DMS53 (cell line): Measurements from ENCODE around the gene EXTL1.
A peak's percentile ranks its signal among the peaks of the same experiment; 100 is the strongest.

Source experiments
- DNase-seq: peaks from one replicate; lab custom pipeline; 2025; lab: John Stamatoyannopoulos, UW

EXTL1 gene

DNA sequence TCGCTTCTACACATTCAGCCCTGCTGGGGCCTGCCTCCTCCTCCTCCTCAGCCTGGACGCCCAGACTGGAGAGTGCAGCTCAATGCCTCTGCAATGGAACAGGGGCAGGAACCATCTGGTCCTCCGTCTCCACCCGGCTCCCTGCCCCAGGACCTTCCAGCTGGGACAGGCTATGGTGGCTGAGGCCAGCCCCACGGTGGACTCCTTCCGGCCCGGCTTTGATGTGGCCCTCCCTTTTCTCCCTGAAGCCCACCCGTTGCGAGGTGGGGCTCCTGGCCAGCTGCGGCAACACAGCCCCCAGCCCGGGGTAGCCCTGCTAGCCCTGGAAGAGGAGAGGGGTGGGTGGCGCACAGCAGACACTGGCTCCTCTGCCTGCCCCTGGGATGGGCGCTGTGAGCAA lies 1.4 kb downstream of the EXTL1 start:
- no peak for DNase-seq

DNA sequence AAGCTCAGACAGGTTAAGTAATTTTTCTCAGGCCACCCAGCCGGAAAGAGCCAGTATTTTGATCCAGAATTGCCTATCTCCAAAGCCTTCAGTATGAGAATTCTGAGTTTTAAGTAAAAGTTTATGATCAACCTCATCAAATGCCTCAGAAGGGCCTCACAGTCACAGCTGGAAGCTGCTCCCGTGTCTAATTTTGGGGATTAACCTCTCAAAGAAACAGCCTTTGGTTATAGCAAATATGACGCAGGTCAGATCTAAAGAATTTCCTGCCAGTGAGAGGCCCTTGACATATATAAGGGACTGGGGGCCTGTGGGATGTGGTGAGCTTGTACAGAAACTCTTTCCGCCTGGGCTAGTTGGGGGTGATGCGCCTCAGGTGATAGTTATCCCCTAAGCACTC lies 2.3 kb downstream of the EXTL1 start:
- DNase-seq: no peak

DNA sequence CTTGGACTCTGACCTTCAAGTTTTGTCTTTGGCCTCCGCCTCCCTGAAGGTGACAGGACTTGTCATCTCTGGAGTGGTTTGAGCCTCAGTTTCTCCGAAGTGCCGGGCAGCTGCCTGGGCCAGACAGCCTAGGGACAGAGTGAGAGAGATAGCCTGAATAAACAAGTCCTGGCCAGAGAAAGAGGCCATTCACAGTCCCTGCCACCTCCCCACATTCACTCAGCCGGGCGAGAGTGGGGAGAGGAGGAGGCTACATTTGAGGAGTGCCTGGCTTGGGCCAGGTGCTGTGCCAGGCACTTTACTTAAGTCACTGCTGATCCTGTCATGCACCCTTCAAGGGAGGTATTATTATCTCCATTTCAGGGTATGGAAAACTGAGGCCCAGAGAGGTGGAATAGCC lies 3.5 kb downstream of the EXTL1 start:
- DNase-seq: no peak

DNA sequence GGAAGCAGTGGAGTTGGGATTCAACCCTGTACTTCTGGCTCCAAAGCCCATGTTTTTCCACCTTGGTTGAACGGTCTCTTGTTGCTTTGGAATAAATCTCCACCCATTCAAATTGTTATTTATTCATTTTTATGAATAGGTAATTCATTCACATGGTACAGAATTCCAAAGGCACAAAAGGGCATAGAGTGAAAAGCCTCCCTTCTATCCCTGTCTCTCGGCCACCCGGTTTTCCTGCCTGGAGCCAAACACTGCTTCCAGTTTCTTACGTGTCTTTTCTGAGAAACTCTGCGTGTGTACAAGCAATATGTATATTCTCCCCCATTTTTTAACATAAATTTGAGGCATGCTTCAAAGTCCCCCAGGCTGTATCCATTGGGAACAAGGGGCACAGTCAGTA lies 3.9 kb downstream of the EXTL1 start:
- DNase-seq: no peak

DNA sequence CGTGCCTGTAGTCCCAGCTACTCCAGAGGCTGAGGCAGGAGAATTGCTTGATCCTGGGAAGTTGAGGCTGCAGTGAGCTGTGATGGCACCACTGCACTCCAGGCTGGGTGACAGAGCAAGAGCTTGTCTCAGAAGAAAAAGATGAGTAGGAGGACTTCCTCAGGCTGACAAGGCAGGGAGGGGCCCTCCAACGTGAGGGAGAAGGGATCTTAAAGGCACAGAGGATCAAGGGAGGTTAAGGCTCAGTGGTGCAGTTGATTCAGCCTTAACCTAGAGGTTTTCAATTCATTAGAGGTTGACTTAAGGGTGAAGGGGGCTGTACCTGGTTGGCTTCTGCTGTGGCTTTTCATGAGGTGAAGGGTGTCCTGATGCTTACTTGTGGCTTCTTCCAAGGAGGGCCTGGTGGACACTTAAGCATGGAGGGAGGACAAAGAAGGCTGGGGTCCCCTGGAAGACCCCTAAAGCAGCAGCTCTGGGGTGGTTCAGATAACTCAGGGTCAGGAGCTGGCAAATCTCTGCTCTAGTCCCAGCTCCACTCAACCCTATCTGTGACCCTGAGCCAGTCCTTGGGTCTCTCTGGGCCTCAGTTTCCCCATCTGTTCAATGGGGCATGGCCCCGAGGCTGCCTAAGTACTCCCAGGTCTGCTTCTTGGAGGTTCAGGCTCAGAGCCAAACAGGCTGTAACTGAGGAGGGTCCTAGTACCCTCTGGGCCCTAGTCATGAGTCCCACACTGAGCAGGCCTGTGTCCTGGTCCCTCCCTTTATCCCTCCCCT lies 6.3 kb downstream of the EXTL1 start:
- DNase-seq: no peak

DNA sequence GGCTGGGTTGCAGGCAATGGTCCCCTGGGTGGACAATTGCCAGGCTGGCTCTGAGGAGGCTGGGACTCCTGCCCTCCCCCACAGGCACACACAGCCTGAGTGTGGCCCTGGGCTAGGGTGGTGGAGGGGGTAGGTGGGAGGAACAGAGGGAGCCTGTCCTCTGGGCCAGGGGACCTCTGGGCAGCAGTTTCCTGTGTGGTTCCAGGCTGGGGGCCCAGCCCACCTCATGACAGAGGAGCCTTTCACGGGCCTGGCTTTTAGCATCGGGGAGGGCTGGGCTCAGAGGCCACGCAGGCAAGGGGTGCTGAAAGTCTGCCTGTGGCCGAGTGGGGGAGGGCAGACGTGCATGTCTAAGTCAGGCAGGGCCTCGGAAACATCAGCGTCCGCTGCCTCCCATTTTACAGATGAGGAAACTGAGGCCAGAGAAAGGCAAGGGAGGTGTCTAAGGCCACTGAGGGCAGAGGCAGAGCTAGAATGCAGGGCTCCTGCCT lies 7.0 kb downstream of the EXTL1 start:
- no peak for DNase-seq

DNA sequence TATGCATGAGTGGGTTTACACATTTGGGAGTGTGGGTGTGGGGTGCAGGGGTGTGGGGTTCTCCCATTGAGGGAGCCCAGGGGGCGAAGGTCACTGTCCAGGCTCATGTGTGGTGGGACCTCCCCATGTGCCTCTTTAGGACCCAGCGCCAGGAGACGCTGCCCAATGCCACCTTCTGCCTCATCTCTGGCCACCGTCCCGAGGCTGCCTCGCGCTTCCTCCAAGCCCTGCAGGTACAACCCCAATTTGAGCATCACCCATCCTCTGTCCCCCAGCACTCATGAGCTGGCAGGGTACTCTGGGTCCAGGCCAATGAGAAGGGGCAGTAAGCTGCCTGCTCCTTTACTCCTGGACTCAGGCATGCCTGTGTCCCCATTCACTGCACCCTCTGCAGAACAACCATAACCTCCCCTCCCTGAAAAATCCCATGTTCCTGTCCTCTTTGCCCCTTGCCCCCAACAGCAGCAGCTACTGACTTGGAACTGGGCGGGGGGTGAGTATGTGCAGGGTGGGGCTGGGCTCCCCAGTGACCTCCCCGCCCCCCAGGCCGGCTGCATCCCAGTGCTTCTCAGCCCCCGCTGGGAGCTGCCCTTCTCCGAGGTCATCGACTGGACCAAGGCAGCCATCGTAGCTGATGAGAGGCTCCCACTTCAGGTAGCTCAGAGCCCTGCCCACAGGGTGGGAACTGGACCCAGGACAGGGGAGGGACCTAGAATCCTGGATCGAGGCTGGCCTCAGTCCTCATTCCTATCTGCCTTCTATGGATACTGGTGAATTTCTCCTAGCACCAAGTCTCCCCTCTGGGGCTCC lies 7.7 kb downstream of the EXTL1 start:
- no peak for DNase-seq

DNA sequence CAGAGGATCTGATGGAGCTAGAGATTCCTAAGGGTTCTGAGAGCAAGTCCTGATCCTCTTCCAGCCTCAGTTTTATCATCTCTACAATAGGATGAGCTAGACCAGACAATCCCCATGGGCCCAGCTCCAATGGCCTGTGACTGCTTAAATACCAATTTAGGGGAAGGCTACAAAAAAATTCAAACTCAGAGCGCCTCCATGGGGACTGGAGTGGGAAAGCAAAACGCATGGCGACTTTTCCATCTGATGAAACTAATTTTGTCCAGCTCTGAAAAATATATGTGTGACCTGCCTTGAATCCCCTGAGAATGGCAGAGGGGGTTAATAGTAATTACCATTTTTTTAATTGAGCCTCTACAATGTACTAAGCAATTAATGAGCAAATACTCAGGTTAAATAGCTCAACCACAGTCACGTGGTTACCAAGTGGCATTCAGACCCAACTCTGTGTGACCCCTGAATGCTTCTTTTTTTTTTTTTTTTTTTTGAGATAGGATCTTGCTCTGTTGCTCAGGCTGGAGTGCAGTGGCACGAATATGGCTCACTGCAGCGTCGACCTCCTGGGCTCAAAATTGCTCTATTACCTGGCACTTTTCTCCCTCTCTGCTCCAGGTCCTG lies 8.4 kb downstream of the EXTL1 start:
- no peak for DNase-seq

DNA sequence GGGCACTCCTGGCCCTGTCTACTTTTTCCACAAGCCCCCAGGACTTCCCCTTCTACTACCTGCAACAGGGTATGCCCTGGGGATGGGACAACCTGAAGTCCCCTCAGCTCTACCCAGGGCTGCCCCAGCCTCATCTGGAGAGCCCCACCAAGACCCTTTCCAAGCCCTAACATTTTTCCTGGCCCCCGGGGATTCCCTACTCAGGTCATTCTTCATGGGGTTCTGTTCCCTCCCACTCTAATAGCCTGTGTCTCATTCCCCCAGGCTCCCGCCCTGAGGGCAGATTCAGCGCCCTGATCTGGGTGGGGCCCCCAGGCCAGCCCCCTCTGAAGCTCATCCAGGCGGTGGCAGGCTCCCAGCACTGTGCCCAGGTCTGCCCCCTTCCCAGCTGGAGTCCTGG lies 9.6 kb downstream of the EXTL1 start:
- no peak for DNase-seq

DNA sequence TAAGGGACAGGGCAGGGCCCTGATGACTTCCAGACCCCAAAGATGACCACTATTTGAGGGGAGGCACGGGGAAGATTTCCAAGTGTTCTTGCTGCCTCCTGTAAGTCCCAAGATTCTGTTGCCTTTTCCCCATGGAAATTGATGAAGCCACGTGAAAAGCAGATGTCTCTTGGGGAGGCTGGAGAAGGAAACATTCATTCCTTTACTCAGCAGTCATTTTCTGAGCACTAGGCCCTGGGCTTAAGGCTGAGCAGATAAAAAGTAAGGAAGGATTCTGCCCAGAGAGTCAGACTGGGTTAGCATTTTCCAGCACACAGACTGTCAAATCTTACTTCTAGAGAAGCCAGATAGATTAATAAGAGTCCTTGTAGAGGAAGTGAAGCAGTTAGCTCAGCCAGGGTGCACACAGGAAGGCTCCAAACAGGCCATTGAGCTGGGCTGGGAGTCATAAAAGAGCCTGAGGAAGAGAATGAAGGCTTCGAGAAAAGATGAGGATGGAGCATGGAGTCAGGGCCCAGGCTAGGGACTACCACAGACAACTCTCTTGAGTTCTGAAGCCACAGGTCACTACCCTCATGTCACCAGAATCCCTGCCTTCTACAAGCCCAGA lies 10.1 kb downstream of the EXTL1 start:
- no peak for DNase-seq

DNA sequence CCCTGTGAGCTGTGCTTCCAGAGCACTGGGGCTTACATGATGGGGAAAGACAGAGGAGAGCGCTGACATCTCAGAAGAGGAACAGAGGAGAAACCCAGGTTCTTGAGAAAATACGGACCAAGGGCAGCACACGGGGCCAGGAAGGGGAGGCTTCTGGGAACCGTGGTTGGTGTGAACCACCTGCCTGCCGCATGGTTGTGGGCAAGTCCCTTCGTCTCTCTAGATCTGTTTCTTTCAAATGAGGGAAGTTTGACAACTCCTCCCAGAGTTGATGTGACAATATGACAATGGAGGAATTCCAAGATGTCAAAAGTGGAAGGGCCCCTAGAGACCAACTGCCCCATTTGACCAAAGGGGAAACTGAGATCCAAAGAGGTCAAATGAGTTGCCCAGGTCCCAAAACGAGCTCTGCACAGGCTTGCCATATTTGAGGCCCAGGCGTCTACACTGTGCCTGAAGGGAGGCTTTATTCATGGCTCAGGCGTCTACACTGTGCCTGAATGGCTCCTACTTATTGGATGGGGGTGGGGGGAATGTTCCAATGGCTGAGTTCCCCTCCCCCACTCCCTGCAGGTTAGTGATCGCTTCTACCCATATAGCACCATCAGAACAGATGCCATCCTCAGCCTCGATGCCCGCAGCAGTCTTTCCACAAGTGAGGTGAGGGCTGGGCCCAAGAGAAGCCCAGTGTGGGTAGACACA lies 11.2 kb downstream of the EXTL1 start:
- no peak for DNase-seq

DNA sequence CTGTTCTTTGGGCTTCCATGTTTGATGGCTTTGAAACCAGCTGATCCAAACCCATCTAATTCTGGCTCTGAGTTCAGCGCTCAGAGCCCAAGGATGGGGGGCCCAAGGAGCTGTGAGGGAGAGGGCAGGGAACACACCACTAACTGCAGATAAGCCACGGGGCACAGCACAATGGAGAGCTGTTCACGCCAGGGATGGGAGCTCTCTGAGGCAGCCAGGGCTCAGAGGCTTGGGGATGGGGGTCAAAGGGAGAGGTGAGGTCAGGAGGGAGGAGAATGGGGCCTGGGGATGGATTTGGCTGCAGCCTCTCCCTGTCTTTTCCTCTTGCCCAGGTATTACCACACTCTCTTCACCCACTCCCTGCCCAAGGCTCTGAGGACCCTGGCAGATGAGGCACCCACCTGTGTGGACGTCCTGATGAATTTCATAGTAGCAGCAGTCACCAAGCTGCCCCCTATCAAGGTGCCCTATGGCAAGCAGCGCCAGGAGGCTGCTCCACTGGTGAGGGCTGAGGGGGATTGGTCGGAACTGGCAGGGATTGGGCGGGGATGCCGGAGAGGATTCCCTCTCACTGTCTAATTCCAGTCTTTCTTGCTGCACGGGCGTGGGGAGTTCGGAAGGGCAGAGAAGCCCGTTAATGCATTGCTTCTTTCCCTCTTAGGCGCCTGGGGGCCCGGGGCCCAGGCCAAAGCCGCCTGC lies 13.1 kb downstream of the EXTL1 start:
- peak; percentile 68 for DNase-seq

DNA sequence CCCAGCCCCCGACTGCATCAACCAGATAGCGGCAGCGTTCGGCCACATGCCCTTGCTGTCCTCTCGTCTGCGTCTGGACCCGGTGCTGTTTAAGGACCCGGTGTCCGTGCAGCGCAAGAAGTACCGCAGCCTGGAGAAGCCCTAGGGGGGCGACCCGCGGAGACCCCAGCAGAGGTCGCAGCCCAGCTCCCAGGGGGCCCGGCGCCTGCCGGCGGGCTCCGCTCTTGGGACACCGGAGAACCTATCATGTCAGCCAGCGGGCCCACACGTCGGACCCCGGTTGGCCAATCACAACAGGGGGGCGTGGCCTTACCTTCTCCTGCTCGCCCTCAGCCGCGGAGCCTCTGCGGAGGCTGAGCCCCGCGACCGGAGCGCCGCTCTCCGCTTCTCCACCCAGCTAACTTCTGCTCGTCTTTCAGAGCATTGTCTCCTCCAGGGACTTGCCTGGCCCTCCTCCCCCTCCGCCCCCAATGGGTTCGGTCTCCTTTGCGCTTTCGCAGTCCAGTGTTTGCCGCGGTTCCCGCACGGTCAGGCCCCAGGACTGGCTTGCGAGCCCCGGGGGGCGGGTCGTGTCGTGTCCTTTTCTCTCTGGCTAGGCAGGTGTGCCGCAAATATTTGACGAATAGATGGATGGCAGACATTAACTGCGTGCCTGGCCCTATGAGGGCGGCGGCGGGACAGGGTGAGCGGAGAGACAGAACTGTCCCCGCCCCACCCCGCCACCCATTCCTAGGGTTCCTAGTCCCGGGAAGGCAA lies 13.8 kb downstream of the EXTL1 start:
- peak; percentile 96 for DNase-seq

DNA sequence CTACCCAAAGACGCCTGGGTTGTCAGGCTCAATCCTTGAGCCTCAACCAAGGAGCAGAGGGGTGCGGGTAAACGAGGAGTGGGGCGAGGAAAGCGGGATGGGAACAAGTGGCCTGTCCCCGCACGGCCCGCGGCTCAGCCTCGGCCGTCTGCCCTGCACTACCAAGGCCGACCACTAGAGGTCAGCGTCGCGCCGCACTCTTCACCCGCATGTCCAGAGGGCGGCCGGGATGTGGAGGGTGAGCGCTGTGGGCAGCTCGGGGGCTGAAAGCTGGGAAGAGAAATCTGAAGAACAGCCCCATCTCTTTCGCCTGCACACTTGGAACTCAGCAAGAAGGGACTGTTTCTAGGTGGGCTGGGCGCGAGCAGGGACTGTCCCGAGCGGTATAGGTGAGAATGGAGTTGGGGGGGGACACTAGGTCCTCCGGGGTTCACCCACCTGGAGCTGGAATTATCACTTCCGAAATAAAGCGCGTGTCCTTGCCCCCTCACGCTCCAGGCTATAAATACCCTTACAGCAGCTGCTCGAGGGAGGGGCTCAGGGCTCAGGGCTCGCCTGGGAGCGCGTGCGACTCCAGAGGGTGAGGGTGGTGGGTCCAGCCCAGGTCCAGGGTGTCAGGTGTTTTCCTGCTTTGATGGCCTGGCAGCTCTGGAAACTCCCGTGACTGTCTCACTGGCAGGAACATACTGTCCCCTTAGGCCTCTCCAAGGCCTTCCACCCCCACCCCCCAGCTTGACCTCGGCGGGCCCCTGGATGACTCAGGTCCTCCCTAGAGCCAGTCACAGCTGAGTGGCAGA lies 14.6 kb downstream of the EXTL1 start:
- peak; percentile 87 for DNase-seq

DNA sequence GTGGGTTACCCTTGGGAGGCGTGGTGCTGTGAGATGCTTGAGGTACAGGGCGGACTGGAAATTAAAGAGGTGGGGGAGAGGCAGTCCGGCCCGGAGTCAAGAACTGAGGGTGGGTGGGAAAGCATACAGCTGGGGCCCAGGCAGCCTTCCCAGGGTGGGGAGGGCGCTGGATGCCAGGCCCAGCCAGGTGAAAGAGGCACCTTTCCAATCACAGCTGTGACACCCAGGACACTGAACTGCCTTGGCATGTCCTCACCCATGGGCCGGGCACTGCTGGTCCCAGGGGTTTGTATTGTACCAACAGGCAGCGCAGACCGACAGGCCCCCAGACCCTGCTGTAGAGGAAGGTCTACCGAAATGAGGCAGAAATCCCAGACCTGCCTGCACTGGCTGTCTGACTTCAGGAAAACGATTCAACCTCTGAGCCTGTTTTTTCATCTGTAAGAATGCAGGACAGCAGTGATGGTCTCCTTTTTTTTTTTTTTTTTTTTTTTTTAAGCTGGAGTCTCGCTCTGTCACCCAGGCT lies 15.2 kb downstream of the EXTL1 start:
- no peak for DNase-seq

DNA sequence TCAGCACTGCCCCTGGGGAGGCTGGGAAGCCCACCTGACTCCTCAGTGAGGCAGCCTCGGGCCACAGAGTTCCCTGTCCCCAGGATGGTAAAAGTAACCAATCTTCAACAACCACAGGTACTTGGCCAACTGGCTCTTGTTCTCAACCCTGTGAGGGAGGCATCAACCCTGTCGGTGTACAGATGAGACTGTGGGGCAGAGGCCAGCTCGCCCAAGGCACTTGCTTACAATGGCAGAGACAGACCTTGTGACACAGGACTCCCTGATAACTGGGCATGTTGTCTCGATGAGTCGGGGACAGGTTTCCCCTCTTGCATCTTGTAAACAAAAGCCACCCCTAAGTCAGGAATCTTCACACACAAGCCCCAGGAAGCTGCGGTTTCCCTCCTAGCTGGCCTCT lies 16.3 kb downstream of the EXTL1 start:
- DNase-seq: no peak

DNA sequence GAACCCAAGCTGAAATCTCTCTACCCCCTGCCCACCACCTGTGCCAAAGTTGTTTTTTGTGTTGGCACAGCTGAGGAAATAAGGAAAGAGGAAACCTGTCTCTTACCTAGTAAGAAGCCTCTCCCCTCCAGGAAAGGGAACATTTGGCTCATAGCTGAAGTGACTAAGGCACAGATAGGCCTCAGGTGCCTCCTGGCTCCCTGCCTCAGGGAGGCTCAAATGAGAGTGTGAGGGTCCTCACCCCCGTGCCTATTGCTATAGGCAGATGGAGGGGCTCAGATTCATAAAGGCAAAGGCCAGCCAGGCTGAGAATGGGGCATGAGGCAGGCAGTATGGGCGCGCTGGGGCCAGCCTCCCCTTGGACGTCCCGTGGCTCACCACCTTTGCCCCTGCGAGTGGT lies 16.9 kb downstream of the EXTL1 start:
- no peak for DNase-seq

DNA sequence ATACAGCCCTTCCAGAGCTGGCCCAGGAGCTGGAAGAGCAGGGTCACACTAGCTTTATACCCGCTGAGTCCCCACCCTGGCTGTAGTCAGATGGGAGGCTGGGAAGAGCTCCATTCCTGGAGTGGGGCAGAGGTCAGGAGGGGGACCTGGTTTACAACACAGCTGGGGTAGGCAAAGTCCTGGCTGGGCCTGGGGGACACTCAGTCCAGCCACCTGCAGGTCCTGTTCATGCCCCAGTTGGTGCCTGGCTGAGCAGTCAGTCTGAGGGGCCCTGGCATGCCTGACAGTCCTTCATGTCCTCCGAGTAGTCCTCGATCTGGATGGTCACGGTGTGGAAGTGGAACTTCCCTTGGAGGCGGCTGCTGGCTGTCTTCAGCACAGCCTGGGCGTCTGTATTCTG lies 17.3 kb downstream of the EXTL1 start:
- no peak for DNase-seq

DNA sequence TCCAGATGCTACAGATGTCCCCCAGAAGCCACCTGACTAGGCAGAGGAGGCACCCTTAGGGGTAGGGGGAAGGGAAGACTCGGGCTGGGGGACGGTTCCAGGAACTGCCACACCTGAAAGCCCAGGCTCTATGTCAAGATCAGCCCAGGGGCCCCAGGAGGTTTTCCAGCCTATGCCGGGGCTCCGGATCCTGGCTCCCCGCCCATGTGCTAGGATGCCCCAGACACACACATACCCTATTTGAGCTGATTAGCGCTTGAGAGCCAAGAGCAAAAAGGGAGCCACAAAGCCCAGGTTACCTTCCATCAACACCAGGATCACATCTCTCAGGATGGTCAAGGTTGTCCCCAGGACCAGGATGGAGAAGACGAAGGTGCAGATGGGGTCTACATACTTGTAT lies 19.8 kb downstream of the EXTL1 start:
- no peak for DNase-seq
